Testis (tissue), 3 donors: ENCODE measurements around the gene RNASEL. TPM values are rescaled to one million over a fixed set of nuclear protein-coding genes. Genes with fewer than 3 reads are reported as not detected.
"Not testable (repeated sequence)": the region's sequence is repeated elsewhere in the genome, so short reads cannot be mapped to it uniquely, and the experiment has no call there.

ENCODE experiments used
- DNase-seq: peaks from one replicate; pipeline ENCODE4 v3.0.0-alpha.2; 2019
- H3K27ac ChIP-seq, 2 donors: fragments of 200-600 bp; sonication (generic); one replicate each; pipeline ENCODE4 v1.5.1; 2019
- H3K27me3 ChIP-seq: fragments of 200-600 bp; sonication (generic); one replicate; pipeline ENCODE4 v1.5.1; 2019
- H3K36me3 ChIP-seq: fragments of 200-600 bp; sonication (generic); one replicate; pipeline ENCODE4 v1.5.1; 2017; ENCODE audit warnings: low read depth; ENCODE audit errors: missing control alignments
- H3K4me1 ChIP-seq: fragments of 200-600 bp; sonication (generic); one replicate; pipeline ENCODE4 v1.5.1; 2019
- H3K4me3 ChIP-seq, 2 donors: fragments of 200-600 bp; sonication (generic); one replicate each; pipeline ENCODE4 v1.5.1; 2017 to 2019
- H3K9me3 ChIP-seq: fragments of 200-600 bp; sonication (generic); one replicate; pipeline ENCODE4 v1.5.1; 2017
- POLR2A ChIP-seq: fragments of 450-650 bp; IDR thresholded peaks from one replicate; pipeline ENCODE4 v1.6.1; 2017; ENCODE audit warnings: antibody characterized with exemption, mild to moderate bottlenecking, moderate library complexity
- WGBS, 2 donors: methylation state at CpG; one replicate each; pipeline ENCODE4 v1.1.5; 2018; 5-methylcytosine and 5-hydroxymethylcytosine counted together
- intact Hi-C: fragments of 100-400 bp; cut with DNase I; formaldehyde crosslinking; loops from one replicate; pipeline ENCODE4 v1.15.1; 2023; ENCODE audit warnings: low total_unique reads
- polyA plus RNA-seq: library from polyadenylated mRNA; stranded (reverse); fragments of 350-450 nt; fragmentation: Illumina TruSeq; extraction: RNeasy Lipid Tissue Mini Kit (QIAGEN cat#74804); gene quantifications from one replicate; pipeline ENCODE4 v1.2.3, GENCODE V29; 2014; ENCODE audit warnings: low read depth, low replicate concordance; ENCODE audit not compliant: insufficient read depth
- total RNA-seq, 2 donors: library from RNA; depleted of rRNA; stranded (reverse); fragments of >200 nt; gene quantifications; one replicate each; pipeline ENCODE4 v1.2.3, GENCODE V29; 2016
- TF ChIP-seq, protein P1 (sequence below), 3 experiments: fragments of 450-650 bp in 2 of 3; fragments of 200-600 bp in 1 of 3; sonication (generic) in 1 of 3; IDR thresholded peaks; one replicate each; pipeline ENCODE4 v1.5.1; 2016 to 2019; ENCODE audit warnings: antibody characterized with exemption in 3 of 3, mild to moderate bottlenecking in 2 of 3, moderate library complexity in 1 of 3

Gene RNASEL
- total and polyA plus RNA-seq, 3 donors from 2014 or later, result 4.7 to 7.5 (median 5.4) TPM

DNA sequence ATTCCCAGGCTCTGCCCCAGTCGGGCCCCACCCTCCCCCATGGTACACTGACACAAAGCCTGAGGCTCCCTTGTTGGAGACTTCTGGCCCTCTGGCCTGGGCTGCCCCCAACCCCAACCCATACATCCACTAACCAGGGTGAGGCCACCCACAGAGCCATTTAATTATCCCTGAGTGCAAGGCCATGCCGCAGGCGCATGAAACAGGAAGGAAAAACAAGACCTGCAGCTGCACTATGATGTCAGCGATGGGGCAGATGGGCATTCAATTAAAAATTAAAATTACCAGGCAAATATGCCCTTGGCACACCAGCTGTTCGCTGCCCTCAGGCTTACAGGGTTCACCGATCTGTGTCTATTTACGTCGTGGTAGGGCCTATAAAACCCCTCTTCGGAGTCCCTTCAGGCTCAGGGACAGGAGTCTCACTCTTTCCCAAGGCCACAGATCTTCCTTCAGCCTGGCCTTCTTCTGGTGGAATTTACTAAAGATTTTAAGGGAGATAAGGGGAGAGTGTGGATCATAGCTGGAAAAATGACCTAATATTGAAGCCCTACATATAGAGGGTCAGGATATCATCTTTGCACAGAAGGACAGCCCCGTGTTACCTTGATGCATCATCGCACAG, 44.7 kb upstream of the RNASEL start:
- no peaks in the 10 kb centered on the region for H3K9me3 ChIP-seq
- no peaks in the 10 kb centered on the region for H3K4me1 ChIP-seq
- TF ChIP-seq, protein P1, sequence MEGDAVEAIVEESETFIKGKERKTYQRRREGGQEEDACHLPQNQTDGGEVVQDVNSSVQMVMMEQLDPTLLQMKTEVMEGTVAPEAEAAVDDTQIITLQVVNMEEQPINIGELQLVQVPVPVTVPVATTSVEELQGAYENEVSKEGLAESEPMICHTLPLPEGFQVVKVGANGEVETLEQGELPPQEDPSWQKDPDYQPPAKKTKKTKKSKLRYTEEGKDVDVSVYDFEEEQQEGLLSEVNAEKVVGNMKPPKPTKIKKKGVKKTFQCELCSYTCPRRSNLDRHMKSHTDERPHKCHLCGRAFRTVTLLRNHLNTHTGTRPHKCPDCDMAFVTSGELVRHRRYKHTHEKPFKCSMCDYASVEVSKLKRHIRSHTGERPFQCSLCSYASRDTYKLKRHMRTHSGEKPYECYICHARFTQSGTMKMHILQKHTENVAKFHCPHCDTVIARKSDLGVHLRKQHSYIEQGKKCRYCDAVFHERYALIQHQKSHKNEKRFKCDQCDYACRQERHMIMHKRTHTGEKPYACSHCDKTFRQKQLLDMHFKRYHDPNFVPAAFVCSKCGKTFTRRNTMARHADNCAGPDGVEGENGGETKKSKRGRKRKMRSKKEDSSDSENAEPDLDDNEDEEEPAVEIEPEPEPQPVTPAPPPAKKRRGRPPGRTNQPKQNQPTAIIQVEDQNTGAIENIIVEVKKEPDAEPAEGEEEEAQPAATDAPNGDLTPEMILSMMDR (IDR thresholded peaks at IDR 0.05), result no peak
- no peak for TF ChIP-seq POLR2A
- no peak overlapping the region for H3K4me3 ChIP-seq
- no peak for DNase-seq
- no peak overlapping the region for H3K27ac ChIP-seq
- H3K36me3 ChIP-seq, result no peaks in the 10 kb centered on the region
- 80 to 87% methylated on average over 11 of the region's 11 CpGs for WGBS, 2 donors
- intact Hi-C loops, result no loop called here
- H3K27me3 ChIP-seq, result no peaks in the 10 kb centered on the region

DNA sequence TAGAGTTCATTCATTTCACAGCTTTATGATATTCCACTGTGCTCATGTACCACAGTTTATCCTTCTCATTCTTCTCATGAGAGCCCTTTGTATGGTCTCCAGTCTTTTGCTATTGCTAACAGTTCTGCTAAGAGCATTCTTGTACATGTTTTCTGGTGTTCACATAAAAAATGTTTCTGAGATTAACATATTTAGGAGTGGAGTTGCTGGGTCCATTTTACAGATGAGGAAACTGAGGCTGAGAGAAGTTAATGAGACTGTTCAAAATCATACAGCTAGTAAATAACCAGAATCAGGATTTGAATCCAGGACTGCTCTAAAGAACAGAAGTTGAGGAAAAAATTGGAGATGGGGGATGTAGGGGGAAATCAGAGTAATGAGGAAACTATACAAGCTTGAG, 44.0 kb upstream of the RNASEL start:
- Histone ChIP-seq H3K9me3 (no peaks in the 10 kb centered on the region), H3K4me3 (no peak overlapping the region), H3K36me3 (no peaks in the 10 kb centered on the region), H3K4me1 (no peaks in the 10 kb centered on the region), H3K27ac (no peak overlapping the region), H3K27me3 (no peaks in the 10 kb centered on the region)
- intact Hi-C loops, result no loop called here
- TF ChIP-seq, protein P1 (IDR thresholded peaks at IDR 0.05), result no peak
- DNase-seq, result no peak

DNA sequence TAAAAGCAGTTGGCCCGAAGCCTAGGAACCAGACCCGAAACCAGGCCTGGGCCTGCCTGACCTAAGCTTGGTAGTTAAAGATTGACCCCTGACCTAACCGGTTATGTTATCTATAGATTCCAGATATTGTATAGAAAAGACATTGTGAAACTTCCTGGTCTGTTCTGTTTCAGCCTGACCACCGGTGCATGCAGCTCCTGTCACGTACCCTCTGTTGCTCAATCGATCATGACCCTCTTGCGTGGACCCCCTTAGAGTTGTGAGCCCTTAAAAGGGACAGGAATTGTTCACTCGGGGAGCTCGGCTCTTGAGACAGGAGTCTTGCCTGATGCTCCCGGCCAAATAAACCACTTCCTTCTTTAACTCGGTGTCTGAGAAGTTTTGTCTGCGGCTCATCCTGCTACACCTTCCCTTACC, 43.4 kb upstream of the RNASEL start:
- H3K36me3 ChIP-seq, H3K27me3 ChIP-seq, H3K27ac ChIP-seq, H3K4me3 ChIP-seq, H3K9me3 ChIP-seq, DNase-seq, H3K4me1 ChIP-seq, intact Hi-C loops: not testable (repeated sequence)
- 81 to 86% methylated on average over 12 of the region's 12 CpGs for whole genome bisulfite sequencing, 2 donors

DNA sequence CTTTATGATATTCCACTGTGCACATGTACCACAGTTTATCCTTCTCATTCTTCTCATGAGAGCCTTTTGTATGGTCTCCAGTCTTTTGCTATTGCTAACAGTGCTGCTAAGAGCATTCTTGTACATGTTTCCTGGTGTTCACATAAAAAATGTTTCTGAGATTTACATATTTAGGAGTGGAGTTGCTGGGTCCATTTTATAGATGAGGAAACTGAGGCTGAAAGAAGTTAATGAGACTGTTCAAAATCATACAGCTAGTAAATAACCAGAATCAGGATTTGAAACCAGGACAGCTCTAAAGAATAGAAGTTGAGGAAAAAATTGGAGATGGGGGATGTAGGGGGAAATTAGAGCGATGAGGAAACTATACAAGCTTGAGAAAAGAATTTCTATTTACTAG, 42.9 kb upstream of the RNASEL start:
- Histone ChIP-seq H3K36me3 (no peaks in the 10 kb centered on the region), H3K4me1 (no peaks in the 10 kb centered on the region), H3K27me3 (no peaks in the 10 kb centered on the region), H3K9me3 (no peaks in the 10 kb centered on the region), H3K27ac (no peak overlapping the region), H3K4me3 (no peak overlapping the region)
- intact Hi-C loops, result no loop called here
- DNase-seq, result no peak
- TF ChIP-seq, protein P1 (IDR thresholded peaks at IDR 0.05), result no peak
- no peak for TF ChIP-seq POLR2A
- whole genome bisulfite sequencing, 2 donors, result 77 to 94% methylated on average over 1 of the region's 1 CpG

DNA sequence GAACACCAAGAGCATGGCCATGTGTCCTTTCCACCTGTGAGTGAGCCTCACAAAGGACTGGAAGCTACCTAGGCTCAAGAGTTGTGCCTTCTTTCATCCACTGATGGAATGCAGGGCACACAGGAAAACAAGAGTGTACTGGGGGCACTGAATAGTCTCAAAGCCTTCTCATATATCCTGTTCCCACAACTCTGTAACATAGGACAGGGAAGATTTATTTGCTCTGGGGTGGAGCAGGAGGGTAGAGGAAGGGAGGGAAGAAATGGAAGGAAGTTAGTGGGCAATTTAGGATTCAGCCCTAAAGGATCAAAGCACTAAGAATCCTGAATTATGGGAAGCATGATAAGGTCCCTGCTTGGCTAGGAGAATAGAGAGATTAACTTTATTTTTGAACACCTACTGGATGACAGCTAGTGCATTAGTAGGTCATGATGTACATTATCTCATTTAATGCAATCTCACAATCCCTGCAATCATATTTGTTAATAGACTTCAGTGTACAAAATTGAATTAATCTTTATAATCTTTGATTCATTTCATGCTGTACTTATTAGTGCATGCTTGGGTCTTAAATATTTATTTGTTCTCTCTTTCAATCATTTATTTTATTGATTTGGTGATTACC, 42.1 kb upstream of the RNASEL start:
- TF ChIP-seq, protein P1 (IDR thresholded peaks at IDR 0.05), result no peak
- no peak for TF ChIP-seq POLR2A
- H3K36me3 ChIP-seq, result no peaks in the 10 kb centered on the region
- H3K9me3 ChIP-seq, result no peaks in the 10 kb centered on the region
- no peaks in the 10 kb centered on the region for H3K4me1 ChIP-seq
- intact Hi-C loops, result no loop called here
- H3K27ac ChIP-seq, result no peak overlapping the region
- no peak overlapping the region for H3K4me3 ChIP-seq
- H3K27me3 ChIP-seq, result no peaks in the 10 kb centered on the region
- no peak for DNase-seq
